Esophagus squamous epithelium (tissue), 4 donors: ENCODE results near the gene ZP2.

Experiments used
- CTCF ChIP-seq, 6 experiments: fragments of 450-650 bp in 4 of 6; fragments of 200-600 bp in 2 of 6; sonication (generic) in 2 of 6; IDR thresholded peaks; one replicate each; pipeline ENCODE4 v1.5.1; 2016 to 2019; ENCODE audit warnings: antibody characterized with exemption in 6 of 6, mild to moderate bottlenecking in 4 of 6, moderate library complexity in 4 of 6
- POLR2A ChIP-seq, 4 donors: fragments of 450-650 bp; IDR thresholded peaks; one replicate each; pipeline ENCODE4 v1.6.1; 2017; ENCODE audit warnings: antibody characterized with exemption in 4 of 4, mild to moderate bottlenecking in 4 of 4, moderate library complexity in 3 of 4

- TF ChIP-seq CTCF (IDR thresholded peaks at IDR 0.05) (no peak), POLR2A (IDR thresholded peaks at IDR 0.05) (no peak)
Measured at GRCh38 chr16:21217121-21217520, 5.7 kb upstream of the ZP2 start.
